K562 (cell line): Measurements from ENCODE around the gene IDUA. TPM values are rescaled to one million over a fixed set of nuclear protein-coding genes. Genes with fewer than 3 reads are reported as not detected.

ENCODE experiments used
- ARID1B ChIP-seq: fragments of 450-650 bp; IDR thresholded peaks from 2 replicates; pipeline ENCODE4 v1.6.1; 2016; ENCODE audit warnings: antibody characterized with exemption, mild to moderate bottlenecking, inconsistent platforms
- CREB3 ChIP-seq: fragments of 450-650 bp; conservative IDR thresholded peaks from 2 replicates; pipeline ENCODE4 v1.6.1; 2016; ENCODE audit warnings: missing genetic modification characterization, low read depth, mild to moderate bottlenecking, missing compliant biosample characterization, moderate library complexity
- CTBP1 ChIP-seq: fragments of 450-650 bp; IDR thresholded peaks from 2 replicates; pipeline ENCODE4 v1.6.1; 2016; ENCODE audit warnings: borderline replicate concordance
- E2F5 ChIP-seq: sonication (generic); formaldehyde crosslinking; IDR thresholded peaks from 2 replicates; pipeline ENCODE4 v1.8.0; 2022; ENCODE audit warnings: mild to moderate bottlenecking, missing genetic modification reagents
- ESRRA ChIP-seq: fragments of 450-650 bp; IDR thresholded peaks from 2 replicates; pipeline ENCODE4 v1.6.1; 2014; ENCODE audit warnings: low read depth, mild to moderate bottlenecking, moderate library complexity, borderline replicate concordance
- ETS1 ChIP-seq: conservative IDR thresholded peaks from 2 replicates; pipeline ENCODE4 v1.6.1; 2011; ENCODE audit warnings: low read depth, mild to moderate bottlenecking, low read length; ENCODE audit not compliant: control insufficient read depth
- HMBOX1 ChIP-seq: sonication (generic); IDR thresholded peaks from 2 replicates; pipeline ENCODE4 v1.6.1; 2016
- HMGN3 ChIP-seq: IDR thresholded peaks from 2 replicates; pipeline ENCODE4 v1.6.1; 2011; ENCODE audit warnings: borderline replicate concordance, low read depth, mild to moderate bottlenecking, mixed read lengths, low read length; ENCODE audit not compliant: insufficient read length; ENCODE audit errors: extremely low read depth
- LEF1 ChIP-seq: fragments of 450-650 bp; IDR thresholded peaks from 2 replicates; pipeline ENCODE4 v1.6.1; 2016; ENCODE audit warnings: mild to moderate bottlenecking
- MEF2A ChIP-seq: IDR thresholded peaks from 2 replicates; pipeline ENCODE4 v1.6.1; 2011; ENCODE audit warnings: low read depth, mild to moderate bottlenecking, low read length, moderate library complexity; ENCODE audit not compliant: control insufficient read depth
- NFE2L1 ChIP-seq: fragments of 450-650 bp; IDR thresholded peaks from 2 replicates; pipeline ENCODE4 v1.6.1; 2016; ENCODE audit warnings: missing genetic modification characterization, low read depth, mild to moderate bottlenecking, missing compliant biosample characterization, moderate library complexity, borderline replicate concordance
- POLR3G ChIP-seq: IDR thresholded peaks from 2 replicates; pipeline ENCODE4 v1.6.1; 2011; ENCODE audit not compliant: insufficient read length, insufficient replicate concordance; ENCODE audit errors: extremely low read depth
- TEAD2 ChIP-seq: fragments of 450-650 bp; IDR thresholded peaks from 2 replicates; pipeline ENCODE4 v1.6.1; 2016; ENCODE audit warnings: missing genetic modification characterization, control low read depth, missing compliant biosample characterization
- ZBTB5 ChIP-seq: fragments of 450-650 bp; IDR thresholded peaks from 2 replicates; pipeline ENCODE4 v1.6.1; 2017; ENCODE audit warnings: antibody characterized with exemption
- ZFP1 ChIP-seq: fragments of 450-650 bp; formaldehyde crosslinking; IDR thresholded peaks from 2 replicates; pipeline ENCODE4 v1.4.0; 2020; ENCODE audit warnings: mild to moderate bottlenecking, mixed read lengths
- ZKSCAN1 ChIP-seq: fragments of 150-350 bp; IDR thresholded peaks from 2 replicates; pipeline ENCODE4 v1.6.1; 2016; ENCODE audit warnings: low read depth, low read length
- ZNF584 ChIP-seq: fragments of 200-800 bp; sonication (Bioruptor generic); IDR thresholded peaks from 2 replicates; pipeline ENCODE4 v1.6.1; 2016; ENCODE audit warnings: low read depth, mild to moderate bottlenecking, missing genetic modification characterization, missing compliant biosample characterization
- ZNF76 ChIP-seq: fragments of 250-450 bp; sonication (Bioruptor Pico); IDR thresholded peaks from 2 replicates; pipeline ENCODE4 v1.4.0; 2020; ENCODE audit warnings: mild to moderate bottlenecking, moderate library complexity, borderline replicate concordance
- polyA plus RNA-seq, 8 experiments: library from polyadenylated mRNA; depleted of rRNA in 4 of 8; stranded (reverse) in 5 of 8; unstranded in 3 of 8; fragments of >200 nt; fragmentation: Nextera tagmentation in 2 of 8; fragmentation: Illumina TruSeq in 1 of 8; extraction: Ambion mirVana in 2 of 8; extraction: Trizol in 1 of 8; gene quantifications; 2 replicates each; pipeline versions ENCODE4 v1.2.1 to v1.2.3, GENCODE V29; 2011 to 2014; ENCODE audit warnings: inconsistent platforms in 1 of 8, missing spikeins in 1 of 8
- total RNA-seq, 7 experiments: library from RNA; depleted of rRNA in 6 of 7; stranded (reverse); fragments of >200 nt in 6 of 7; fragmentation: Illumina TruSeq in 2 of 7; extraction: Trizol in 2 of 7; gene quantifications; 2 replicates each; pipeline versions ENCODE4 v1.2.1 to v1.2.3, GENCODE V29; 2011 to 2021; ENCODE audit warnings: low replicate concordance in 1 of 7

The IDUA gene
- total and polyA plus RNA-seq, 9 of the 15 experiments (the other 6 are each of a cell fraction or from before 2014, with no cell fraction given) = 0.04 to 16.1 (median 1.2) TPM

GRCh38 chr4:993111-994029, 6.5 kb downstream of the IDUA start, which contains the start of gene SLC26A1 (continued):
- peak; percentile 68; the same call in 1 of the 2 replicates for TF ChIP-seq NFE2L1 (tag)
- peak; percentile 75; the same call in 1 of the 2 replicates for TF ChIP-seq ZNF76 (CRISPR knock-in tag)
- TF ChIP-seq E2F5 (CRISPR knock-in tag) = no peak
- no peak for TF ChIP-seq POLR3G
- no peak for TF ChIP-seq ZKSCAN1
- TF ChIP-seq ESRRA = no peak
- no peak for TF ChIP-seq TEAD2 (tag)
- TF ChIP-seq HMBOX1 = peak; percentile 8; the same call in 1 of the 2 replicates
- 0 out of 2 replicates have a peak, but pooled peaks have one; percentile 1 for TF ChIP-seq CTBP1
- TF ChIP-seq MEF2A = no peak
- TF ChIP-seq ZBTB5 = no peak
- no peak for TF ChIP-seq ETS1
- TF ChIP-seq CREB3 (tag) = peak; percentile 74
- TF ChIP-seq LEF1 = no peak
- 0 out of 2 replicates have a peak, but pooled peaks have one; percentile 24 for TF ChIP-seq ZFP1
- TF ChIP-seq ZNF584 = no peak
- TF ChIP-seq HMGN3 = peak; percentile 43
- peak; percentile 36 for TF ChIP-seq ARID1B
